ENCODE data around the gene IBTK. TPM values are rescaled to one million over a fixed set of nuclear protein-coding genes. Genes with fewer than 3 reads are reported as not detected.

The IBTK gene
- total and polyA plus RNA-seq, 2 of the 8 experiments (the other 6 are each of a cell fraction or from before 2014, with no cell fraction given) = 4.6 to 24.2 TPM

GRCh38 chr6:82205930-82206392 is 41.6 kb downstream of the IBTK start:
- no peak overlapping the region for H3K4me2 ChIP-seq (ENCODE audit: insufficient read depth in 1 of 2, low read depth in 2 of 2, low read length in 2 of 2)
- POLR2A ChIA-PET (ENCODE audit: partially characterized antibody) = interaction anchor here (0.6 to 0.8 kb wide), 2 partner anchors 12 to 773 kb away, joined by 3 read pairs; no protein-coding TSS in a partner anchor
- H3K27me3 ChIP-seq (replicated peaks in 1 of 4; ENCODE audit: control insufficient read depth in 3 of 4, extremely low read depth in 1 of 4, insufficient read depth in 3 of 4, low read length in 3 of 4) = no peaks in the 10 kb centered on the region
- H2BK15ac ChIP-seq (ENCODE audit: low read length) = no peak overlapping the region
- H2BK20ac ChIP-seq (ENCODE audit: low read length) = no peak overlapping the region
- no peak overlapping the region for H4K5ac ChIP-seq (ENCODE audit: insufficient read length, low read depth, low read length)
- H3K27ac ChIP-seq (ENCODE audit: low read depth, low read length) = no peak overlapping the region
- no peak overlapping the region for H3K14ac ChIP-seq (ENCODE audit: insufficient read length)
- 90% methylated on average over 1 of the region's 1 CpG; no CpG with 5 or more reads in 1 of the 2 experiments for WGBS, 2 experiments (ENCODE audit: extremely low coverage in 1 of 2, insufficient coverage in 1 of 2, insufficient read length in 1 of 2, insufficient replicate concordance in 2 of 2, low coverage in 1 of 2, low lambda C conversion rate in 2 of 2, missing lambda C conversion rate in 1 of 2)
- DNase-seq (ENCODE audit: low read depth in 1 of 2, low spot score in 2 of 2) (no peak), FAIRE-seq (no peak)
- H3K79me2 ChIP-seq (ENCODE audit: control insufficient read depth in 1 of 2, insufficient read depth in 2 of 2, low read length in 2 of 2) = no peaks in the 10 kb centered on the region
- no peak overlapping the region for H2BK120ac ChIP-seq (replicated peaks; ENCODE audit: low read depth, low read length)
- H3K23me2 ChIP-seq (ENCODE audit: low read depth, low read length) = no peaks in the 10 kb centered on the region
- no peak overlapping the region for H3K23ac ChIP-seq (ENCODE audit: insufficient read length)
- no peak overlapping the region for H3K4ac ChIP-seq (replicated peaks; ENCODE audit: insufficient read length, low read depth, low read length)
- H3K4me3 ChIP-seq (ENCODE audit: extremely low read depth in 1 of 4, insufficient read depth in 2 of 4, low read depth in 3 of 4, low read length in 4 of 4) = no peak overlapping the region
- H2BK5ac ChIP-seq (ENCODE audit: low read depth, low read length) = no peak overlapping the region
- H2AK5ac ChIP-seq (ENCODE audit: low read depth, low read length) = no peak overlapping the region
- no peak overlapping the region for H3K9ac ChIP-seq (replicated peaks in 1 of 4; ENCODE audit: extremely low read depth in 1 of 4, low read depth in 3 of 4, low read length in 3 of 4)
- CTCF ChIA-PET (ENCODE audit: partially characterized antibody) = interaction anchor here (1.5 kb wide), 1 partner anchor 13 kb away, joined by 6 read pairs; no protein-coding TSS in a partner anchor
- no peaks in the 10 kb centered on the region; the same call in 1 of the 2 replicates for H3K79me1 ChIP-seq (ENCODE audit: low read depth, low read length)
- no peak overlapping the region for H4K91ac ChIP-seq (replicated peaks; ENCODE audit: insufficient read length, low read length)
- no peaks in the 10 kb centered on the region for H3K4me1 ChIP-seq (replicated peaks in 1 of 4; ENCODE audit: control insufficient read depth in 3 of 4, insufficient read depth in 4 of 4, low read length in 3 of 4)
- H4K20me1 ChIP-seq (replicated peaks in 1 of 2; ENCODE audit: control insufficient read depth in 1 of 2, insufficient read depth in 2 of 2, low read length in 2 of 2) = no peaks in the 10 kb centered on the region
- peaks cover 0 to 49% (median 9%) of the 10 kb centered on the region in 4 experiments; a peak in 5 of 8 replicates for H3K36me3 ChIP-seq (ENCODE audit: control insufficient read depth in 2 of 4, insufficient read depth in 4 of 4, low read length in 3 of 4)
- no peak overlapping the region for H4K8ac ChIP-seq (ENCODE audit: extremely low read depth, insufficient read depth, low read length)
- no peak overlapping the region for H3K18ac ChIP-seq (ENCODE audit: extremely low read depth, low read length)
- H3K9me3 ChIP-seq (ENCODE audit: insufficient read depth in 2 of 2, low read depth in 1 of 2, low read length in 1 of 2) = no peaks in the 10 kb centered on the region
- no peak overlapping the region for H2AFZ ChIP-seq (ENCODE audit: low read length)
- no peak overlapping the region for H2BK12ac ChIP-seq (ENCODE audit: low read depth, low read length)
- H3K56ac ChIP-seq (replicated peaks; ENCODE audit: insufficient read length, low read depth, low read length) = no peak overlapping the region
- TF ChIP-seq RNF2 (IDR thresholded peaks at IDR 0.05; ENCODE audit: borderline replicate concordance, low read depth, low read length, missing control alignments, poor library complexity, severe bottlenecking) = no peak
- TF ChIP-seq CREB1 (IDR thresholded peaks at IDR 0.05) = no peak
- no peak for TF ChIP-seq E2F6 (IDR thresholded peaks at IDR 0.05)
- no peak for TF ChIP-seq YY1 (IDR thresholded peaks at IDR 0.05; ENCODE audit: low read depth, low read length)
- TF ChIP-seq CBX5 (IDR thresholded peaks at IDR 0.05; ENCODE audit: low read depth, low read length) = no peak
- TF ChIP-seq RXRA (IDR thresholded peaks at IDR 0.05; ENCODE audit: insufficient read depth, low read depth, low read length) = no peak
- no peak for TF ChIP-seq NRF1 (IDR thresholded peaks at IDR 0.05; ENCODE audit: low read depth, low read length)
- no peak for TF ChIP-seq ASH2L (IDR thresholded peaks at IDR 0.05; ENCODE audit: low read length)
- no peak for TF ChIP-seq KDM1A (IDR thresholded peaks at IDR 0.05; ENCODE audit: borderline replicate concordance, low read length)
- TF ChIP-seq SRF (IDR thresholded peaks at IDR 0.05; ENCODE audit: low read depth, low read length) = no peak
- no peak for TF ChIP-seq GABPA (IDR thresholded peaks at IDR 0.05; ENCODE audit: borderline replicate concordance, insufficient read depth, low read length)
- TF ChIP-seq SP4 (IDR thresholded peaks at IDR 0.05; ENCODE audit: low read length) = no peak

Measured in H1 (cell line).